ENCODE data around the gene GPHN. TPM values are rescaled to one million over a fixed set of nuclear protein-coding genes. Genes with fewer than 3 reads are reported as not detected.

Gene GPHN
- total RNA-seq, 1 experiment from 2014 or later, result 23.4 TPM

GRCh38 chr14:66496188-66496807 is 11.6 kb upstream of the GPHN start:
- no TSS peak for BruUV-seq (replicated peaks)
- H3K9me3 ChIP-seq (ENCODE audit: low read length), result no peaks in the 10 kb centered on the region
- H3K4me2 ChIP-seq (ENCODE audit: low read length), result peak overlapping the region; percentile 39; the same call in 1 of the 2 replicates
- no peaks in the 10 kb centered on the region for H3K36me3 ChIP-seq (ENCODE audit: low read depth, low read length)
- intact Hi-C loops (cut with micrococcal nuclease), result loop anchor here (5.0 kb wide), 3 partner anchors 251 to 641 kb away; no protein-coding TSS in a partner anchor
- no peak overlapping the region for H3K9ac ChIP-seq (ENCODE audit: low read length)
- ATAC-seq (peak; percentile 29), DNase-seq (no peak)
- no peaks in the 10 kb centered on the region for H3F3A ChIP-seq (ENCODE audit: low read length, unreplicated experiment)
- H3K9me2 ChIP-seq (replicated peaks; ENCODE audit: low read length), result no peaks in the 10 kb centered on the region
- no peaks in the 10 kb centered on the region for H3K79me2 ChIP-seq (ENCODE audit: low read length)
- no peak overlapping the region for H3K27ac ChIP-seq (ENCODE audit: low read length)
- no peaks in the 10 kb centered on the region for H3K4me1 ChIP-seq (ENCODE audit: insufficient read depth, low read length)
- ChIA-PET CTCF (interaction anchor here (0.9 kb wide), 1 partner anchor 53 kb away, joined by 3 read pairs; no protein-coding TSS in a partner anchor), POLR2A (ENCODE audit: unreplicated experiment) (interaction anchor here (0.6 to 0.7 kb wide), 2 partner anchors 8 to 626 kb away, joined by 4 to 5 read pairs; no protein-coding TSS in a partner anchor)
- no peaks in the 10 kb centered on the region for H3K27me3 ChIP-seq (ENCODE audit: low read length)
- TF ChIP-seq EZH2 (IDR thresholded peaks at IDR 0.05; ENCODE audit: low read length, unreplicated experiment) (no peak), EZH2phosphoT487 (IDR thresholded peaks at IDR 0.05; ENCODE audit: borderline replicate concordance, low read length) (no peak), CTCF (conservative IDR thresholded peaks at IDR 0.05; ENCODE audit: low read depth, low read length) (no peak)
- no peaks in the 10 kb centered on the region for H4K20me1 ChIP-seq (ENCODE audit: low read length)
- H2AFZ ChIP-seq (ENCODE audit: low read length), result peak overlapping the region; percentile 43; the same call in 1 of the 2 replicates
- H3K4me3 ChIP-seq (ENCODE audit: low read length), result no peak overlapping the region

GRCh38 chr14:66496911-66497310 is 11.0 kb upstream of the GPHN start:
- no peak overlapping the region for H2AFZ ChIP-seq (ENCODE audit: low read length)
- no peaks in the 10 kb centered on the region for H3K27me3 ChIP-seq (ENCODE audit: low read length)
- ATAC-seq (no peak), DNase-seq (no peak)
- no peaks in the 10 kb centered on the region for H3K36me3 ChIP-seq (ENCODE audit: low read depth, low read length)
- CTCF ChIA-PET, result interaction anchor here (0.9 kb wide), 1 partner anchor 53 kb away, joined by 3 read pairs; no protein-coding TSS in a partner anchor
- H3K4me1 ChIP-seq (ENCODE audit: insufficient read depth, low read length), result no peaks in the 10 kb centered on the region
- no peaks in the 10 kb centered on the region for H3K9me3 ChIP-seq (ENCODE audit: low read length)
- H3K9me2 ChIP-seq (replicated peaks; ENCODE audit: low read length), result no peaks in the 10 kb centered on the region
- no peaks in the 10 kb centered on the region for H3K79me2 ChIP-seq (ENCODE audit: low read length)
- H3K4me3 ChIP-seq (ENCODE audit: low read length), result no peak overlapping the region
- TF ChIP-seq EZH2 (IDR thresholded peaks at IDR 0.05; ENCODE audit: low read length, unreplicated experiment), result no peak
- no peak for TF ChIP-seq EZH2phosphoT487 (IDR thresholded peaks at IDR 0.05; ENCODE audit: borderline replicate concordance, low read length)
- no peak for TF ChIP-seq CTCF (conservative IDR thresholded peaks at IDR 0.05; ENCODE audit: low read depth, low read length)
- no peaks in the 10 kb centered on the region for H3F3A ChIP-seq (ENCODE audit: low read length, unreplicated experiment)
- H3K4me2 ChIP-seq (ENCODE audit: low read length), result no peak overlapping the region
- H4K20me1 ChIP-seq (ENCODE audit: low read length), result no peaks in the 10 kb centered on the region
- no TSS peak for BruUV-seq (replicated peaks)
- POLR2A ChIA-PET (ENCODE audit: unreplicated experiment), result interaction anchor here (0.6 to 0.7 kb wide), 2 partner anchors 9 to 625 kb away, joined by 4 to 5 read pairs; no protein-coding TSS in a partner anchor
- no peak overlapping the region for H3K9ac ChIP-seq (ENCODE audit: low read length)
- intact Hi-C loops (cut with micrococcal nuclease), result loop anchor here (5.0 kb wide), 3 partner anchors 250 to 640 kb away; no protein-coding TSS in a partner anchor
- H3K27ac ChIP-seq (ENCODE audit: low read length), result no peak overlapping the region

GRCh38 chr14:66498311-66498710 is 9.6 kb upstream of the GPHN start:
- ChIA-PET CTCF (no interaction called here), POLR2A (ENCODE audit: unreplicated experiment) (no interaction called here)
- Histone ChIP-seq H3K4me2 (ENCODE audit: low read length) (no peak overlapping the region), H3K9me2 (replicated peaks; ENCODE audit: low read length) (no peaks in the 10 kb centered on the region), H3K36me3 (ENCODE audit: low read depth, low read length) (no peaks in the 10 kb centered on the region), H4K20me1 (ENCODE audit: low read length) (no peaks in the 10 kb centered on the region), H3K4me1 (ENCODE audit: insufficient read depth, low read length) (no peaks in the 10 kb centered on the region), H3F3A (ENCODE audit: low read length, unreplicated experiment) (no peaks in the 10 kb centered on the region), H3K79me2 (ENCODE audit: low read length) (no peaks in the 10 kb centered on the region), H3K27me3 (ENCODE audit: low read length) (no peaks in the 10 kb centered on the region), H3K9ac (ENCODE audit: low read length) (no peak overlapping the region), H3K27ac (ENCODE audit: low read length) (no peak overlapping the region), H2AFZ (ENCODE audit: low read length) (no peak overlapping the region), H3K4me3 (ENCODE audit: low read length) (no peak overlapping the region), H3K9me3 (ENCODE audit: low read length) (no peaks in the 10 kb centered on the region)
- TF ChIP-seq CTCF (conservative IDR thresholded peaks at IDR 0.05; ENCODE audit: low read depth, low read length) (no peak), EZH2 (IDR thresholded peaks at IDR 0.05; ENCODE audit: low read length, unreplicated experiment) (no peak), EZH2phosphoT487 (IDR thresholded peaks at IDR 0.05; ENCODE audit: borderline replicate concordance, low read length) (no peak)
- BruUV-seq (replicated peaks), result no TSS peak
- intact Hi-C loops (cut with micrococcal nuclease), result loop anchor here (5.0 kb wide), 3 partner anchors 249 to 639 kb away; no protein-coding TSS in a partner anchor
- DNase-seq, result no peak
- no peak for ATAC-seq

Measured in PC-3 (cell line).